T-helper 1 cell treated with Interleukin-12 subunit alpha and Interleukin-12 subunit beta and Interleukin-4 antibody, amounts not matched to agents 30 ng/mL and 1 ng/mL, for 36 hours (primary cell): ENCODE data around the gene CST5. TPM values are rescaled to one million over a fixed set of nuclear protein-coding genes. Genes with fewer than 3 reads are reported as not detected.
"Not testable (repeated sequence)": the region's sequence is repeated elsewhere in the genome, so short reads cannot be mapped to it uniquely, and the experiment has no call there.

Source experiments
- intact Hi-C: fragments of 100-400 bp; cut with micrococcal nuclease; formaldehyde crosslinking; loops from one replicate; pipeline ENCODE4 v1.15.1; 2024
- total RNA-seq: library from RNA; stranded (reverse); gene quantifications from 2 replicates; pipeline ENCODE4 v1.2.3, GENCODE V29; 2022

The CST5 gene
- total RNA-seq, 1 donor from 2014 or later, result not detected

DNA sequence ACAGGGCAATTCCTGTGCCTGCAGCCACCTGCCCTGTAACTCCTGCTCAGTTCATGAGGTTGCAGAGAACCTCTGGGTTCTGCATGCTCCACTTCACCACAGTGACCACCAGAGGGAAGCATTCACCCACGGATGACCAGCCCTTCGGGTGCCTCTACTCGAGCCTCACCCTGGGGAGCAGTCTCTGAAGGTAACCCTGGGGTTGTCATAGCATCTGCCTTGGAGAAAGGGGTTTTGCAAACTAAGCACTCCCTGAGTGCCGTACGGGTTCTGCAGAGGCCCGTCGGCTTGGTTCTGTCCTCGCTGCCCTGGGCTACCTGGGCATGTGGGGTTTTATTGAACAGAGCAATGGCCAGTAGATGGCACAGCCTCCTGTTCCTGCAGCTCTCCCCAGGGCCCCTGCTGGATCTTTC, 10.2 kb upstream of the CST5 start:
- intact Hi-C loops, result loop anchor here (1.0 to 5.0 kb wide), 4 partner anchors 108 to 1029 kb away; no protein-coding TSS in a partner anchor

DNA sequence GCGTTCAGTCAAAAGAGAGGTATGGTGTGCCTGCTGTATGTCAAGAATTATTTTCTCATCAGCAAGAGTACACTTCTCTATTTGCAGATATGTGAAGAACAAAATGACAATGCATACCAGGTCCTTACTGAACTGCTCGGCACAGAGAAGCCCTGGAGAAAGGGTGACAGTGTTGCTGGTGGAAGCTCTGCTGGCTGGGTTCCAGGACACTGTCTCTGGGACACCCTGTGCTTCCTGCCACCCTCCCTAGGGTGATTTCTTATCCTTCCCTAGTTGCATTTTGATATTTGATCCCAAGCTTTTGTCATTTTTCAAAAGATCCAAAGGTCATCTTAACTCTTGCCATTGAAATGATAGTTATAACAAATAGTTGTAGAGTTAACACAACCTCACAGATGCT, 8.3 kb upstream of the CST5 start:
- intact Hi-C loops, result loop anchor here (2.0 to 5.0 kb wide), 2 partner anchors 109 to 275 kb away; no protein-coding TSS in a partner anchor

DNA sequence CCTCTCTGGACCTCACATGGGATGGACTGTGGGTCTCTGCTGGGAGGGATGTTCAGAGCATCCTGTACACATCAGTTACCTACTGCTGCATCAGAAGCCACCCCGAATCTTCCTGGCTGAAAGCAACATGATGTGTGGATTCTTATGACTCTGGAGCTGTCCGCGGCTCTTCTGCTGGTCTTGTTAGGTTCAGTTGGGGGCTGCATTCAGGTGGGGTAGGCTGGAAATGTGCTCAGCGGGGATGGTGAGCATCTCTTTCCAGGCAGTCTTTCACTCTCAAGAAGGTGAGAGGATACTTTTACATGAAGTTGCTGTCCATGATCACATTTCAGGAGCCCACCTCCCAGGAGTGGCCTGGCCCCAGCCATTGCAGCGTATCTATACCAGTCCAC, 5.2 kb upstream of the CST5 start:
- intact Hi-C loops, result loop anchor here (5.0 kb wide), 1 partner anchor 113 kb away; no protein-coding TSS in a partner anchor

DNA sequence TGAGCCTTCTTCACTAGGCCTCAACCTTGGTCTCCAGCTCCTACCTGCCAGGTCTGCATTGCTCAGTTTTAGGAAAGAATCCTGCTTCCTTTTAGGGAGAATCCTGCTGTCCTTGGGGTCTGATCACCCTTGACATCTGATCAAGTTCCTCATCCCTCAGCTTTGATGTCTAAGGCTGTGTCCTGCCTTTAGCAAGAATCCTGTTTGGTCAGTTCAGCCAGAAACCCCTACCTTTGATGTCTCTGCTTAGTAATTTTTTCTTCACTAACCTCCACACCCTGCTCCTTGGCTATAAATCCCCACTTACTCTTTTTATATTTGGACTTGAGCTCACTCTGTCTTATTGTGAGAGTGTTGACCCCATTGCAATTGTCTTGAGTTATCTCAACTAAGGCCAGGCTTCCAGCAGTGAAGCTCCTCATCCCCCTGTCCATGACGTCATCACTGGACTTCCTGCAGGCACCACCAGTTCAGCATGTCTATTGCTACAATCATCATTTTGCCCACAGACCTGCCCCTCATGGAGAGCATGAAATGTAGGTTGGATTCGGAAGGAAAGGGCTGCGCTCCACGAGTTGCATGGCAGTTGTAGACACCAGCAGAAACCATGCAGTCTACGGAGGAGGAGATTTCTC, 4.7 kb upstream of the CST5 start:
- intact Hi-C loops, result no loop called here

DNA sequence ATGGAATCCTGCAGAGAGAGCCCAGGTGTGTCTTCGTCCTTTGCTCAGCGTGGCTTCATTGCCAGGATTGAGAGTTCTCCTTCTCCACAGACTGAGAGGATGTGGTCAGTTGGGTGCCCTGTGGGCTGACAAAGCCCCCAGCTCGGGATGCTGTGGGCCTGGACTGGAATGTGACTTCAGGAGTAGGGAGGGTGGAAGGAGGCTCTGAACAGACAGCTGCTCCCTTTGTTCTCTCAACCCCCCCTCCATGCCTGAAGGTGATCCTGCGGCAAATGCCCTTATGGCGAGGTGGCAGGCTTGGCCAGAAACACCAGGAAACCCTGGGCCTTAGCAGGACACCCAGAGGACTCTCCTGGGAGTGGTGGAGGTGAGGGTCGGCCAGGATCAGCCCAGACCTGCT, 1.8 kb upstream of the CST5 start:
- intact Hi-C loops, result no loop called here

DNA sequence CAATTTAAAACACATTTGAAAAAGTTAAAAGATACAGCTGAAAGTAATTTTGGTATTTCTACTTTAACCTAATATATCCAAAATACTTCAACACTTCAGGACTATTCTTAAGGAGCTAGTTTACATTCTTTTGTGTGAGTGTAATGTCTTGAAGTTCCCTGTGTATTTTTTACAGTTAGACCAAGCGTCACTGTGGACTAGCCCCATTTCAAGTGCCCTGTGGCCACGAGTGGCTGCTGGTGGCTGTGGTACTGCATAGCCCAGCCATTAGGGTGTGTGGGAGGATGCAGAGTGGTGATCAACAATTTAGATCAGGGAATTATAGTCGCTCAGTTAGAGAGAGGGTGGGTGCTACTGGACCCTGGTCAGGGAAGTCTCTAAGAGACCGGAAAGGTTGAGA, 869 bp upstream of the CST5 start:
- intact Hi-C loops, result no loop called here

DNA sequence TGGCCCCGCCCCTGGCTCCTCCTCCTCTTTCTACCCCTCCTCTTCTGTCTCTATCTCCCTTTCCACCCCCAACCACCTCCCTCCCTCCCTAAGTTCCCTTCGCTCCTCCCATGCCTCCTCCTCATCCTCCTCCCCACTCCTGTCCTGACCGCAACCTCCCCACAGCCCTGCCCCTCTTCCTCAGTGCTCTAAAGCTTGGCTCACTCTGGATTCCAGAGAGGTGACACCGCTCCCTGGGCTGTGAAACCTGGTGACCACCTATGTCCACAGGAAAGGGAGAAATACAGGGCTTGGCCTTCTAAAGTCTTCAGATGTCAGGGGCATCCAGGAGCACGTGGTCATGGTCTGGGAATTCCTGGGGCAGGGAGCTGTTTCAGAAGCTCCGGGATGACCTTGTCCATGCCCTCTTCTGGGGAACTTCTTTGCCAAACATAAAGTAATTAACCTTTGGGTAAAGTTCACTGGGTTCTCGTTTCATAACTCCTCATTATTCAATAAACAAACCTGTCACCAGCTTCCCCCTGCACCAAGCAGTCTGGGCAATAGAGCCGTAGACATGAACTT, 345 bp upstream of the CST5 start:
- intact Hi-C loops, result no loop called here

DNA sequence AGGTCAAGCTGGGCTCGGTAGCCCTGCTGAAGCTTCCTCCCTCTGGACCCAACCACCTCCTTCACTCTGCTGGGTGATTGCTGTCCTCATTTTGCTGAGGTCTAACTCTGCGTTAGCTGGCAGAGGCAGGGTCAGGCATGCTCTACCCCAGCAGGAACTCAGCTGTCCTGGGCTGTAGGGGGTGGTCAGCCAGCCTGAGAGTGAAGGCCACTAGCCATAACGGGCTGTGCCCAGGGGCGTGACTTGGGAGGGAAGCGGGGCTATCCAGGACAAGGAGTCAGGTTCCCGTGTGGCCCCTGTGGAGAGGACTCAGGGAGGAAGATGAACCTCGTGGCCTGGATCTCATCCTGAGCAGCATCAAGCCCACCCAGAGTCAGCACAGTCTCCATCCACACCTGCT, 761 bp downstream of the CST5 start:
- intact Hi-C loops, result no loop called here

DNA sequence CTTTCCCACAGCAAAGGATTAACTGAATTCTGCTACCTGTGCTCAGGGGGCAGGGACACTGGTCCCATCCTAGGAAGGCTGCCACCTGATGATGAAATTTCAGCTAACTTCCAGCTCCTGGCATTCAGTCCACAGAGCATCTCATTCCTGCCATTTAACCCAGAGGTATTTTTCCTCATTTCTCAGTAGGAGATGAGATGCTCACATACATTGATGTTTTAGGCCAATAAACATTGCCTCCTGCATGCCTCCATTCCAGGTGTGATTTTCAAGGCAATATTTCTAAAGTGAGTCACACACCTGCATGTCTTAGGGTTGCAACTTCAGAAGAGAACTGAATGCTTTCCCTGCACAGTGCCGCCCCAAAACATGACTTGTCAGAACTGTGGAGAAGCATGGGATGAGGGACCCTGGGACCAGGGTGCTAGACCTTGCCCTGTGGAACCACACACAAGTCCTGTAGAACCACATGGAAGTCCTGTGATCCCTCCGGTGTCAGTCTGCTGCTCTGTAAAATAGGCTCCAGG, 1.5 kb downstream of the CST5 start:
- intact Hi-C loops, result not testable (repeated sequence)

DNA sequence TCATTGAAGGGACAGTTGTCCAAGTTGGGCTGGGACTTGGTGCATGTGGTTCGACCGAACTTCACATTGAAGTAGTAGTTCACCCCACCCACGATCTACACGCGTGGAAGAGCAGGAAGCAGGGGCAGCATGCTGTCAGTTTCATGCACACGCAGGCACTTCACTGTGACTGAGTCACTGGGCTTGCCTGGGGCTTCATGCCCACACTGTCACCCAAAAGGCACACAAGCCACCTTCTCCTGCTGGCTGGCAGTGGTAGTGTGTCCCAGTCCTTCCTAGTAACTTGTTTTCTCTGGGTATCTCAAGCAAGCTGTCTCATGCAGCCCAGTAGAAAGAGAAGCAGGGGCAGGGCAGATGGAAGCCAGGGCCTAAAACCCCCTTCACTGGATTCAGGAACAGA, 2.0 kb downstream of the CST5 start:
- intact Hi-C loops, result no loop called here

DNA sequence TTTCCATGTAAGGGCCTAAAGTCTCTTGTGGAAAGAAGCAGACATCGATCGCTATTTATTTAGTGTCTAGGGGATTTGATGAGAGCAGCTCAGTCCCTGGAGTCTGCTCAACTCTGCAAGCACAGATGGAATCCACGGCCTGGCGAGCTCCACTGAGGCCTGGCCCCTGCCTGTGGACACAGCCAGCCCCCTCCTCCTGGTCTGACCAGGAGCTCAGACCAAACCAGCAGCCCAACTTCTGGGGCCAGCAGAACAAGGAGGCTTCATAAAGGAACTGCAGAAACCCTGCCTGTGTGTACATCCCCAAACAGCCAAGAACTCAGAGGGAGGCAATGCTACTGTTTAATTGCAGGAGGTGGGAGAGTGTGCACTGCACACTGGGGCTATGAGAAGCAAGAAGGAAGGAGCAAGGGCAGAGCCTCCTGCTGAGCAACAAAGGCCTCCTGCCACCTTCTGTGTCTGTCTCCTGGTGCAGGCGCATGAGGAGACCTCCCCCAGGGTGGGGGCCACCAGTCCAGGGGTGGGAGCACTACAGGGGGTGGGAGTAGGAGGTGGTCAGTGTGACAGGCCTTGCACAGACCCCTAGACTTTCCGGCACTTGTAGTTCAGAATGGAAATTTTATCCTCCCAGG, 3.8 kb downstream of the CST5 start:
- intact Hi-C loops, result no loop called here

DNA sequence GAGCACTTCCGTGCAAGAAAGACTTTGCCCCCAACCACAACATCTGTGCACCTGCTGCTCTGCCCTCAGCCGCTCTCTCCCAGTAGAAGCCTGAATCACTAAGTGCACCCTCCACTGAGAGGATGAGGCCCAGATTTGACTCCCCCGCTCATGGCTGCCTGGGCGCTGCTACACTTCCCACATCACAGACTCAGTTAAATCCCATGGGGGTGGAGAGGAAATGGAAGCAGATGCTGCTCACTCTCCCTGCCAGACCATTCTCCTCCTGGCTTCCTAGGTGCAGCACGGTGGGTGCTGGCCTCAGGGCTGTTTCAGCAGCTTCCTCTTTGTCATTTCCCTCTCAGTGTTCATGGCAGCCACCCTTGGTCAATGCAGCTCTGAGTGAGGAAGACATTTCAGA, 4.8 kb downstream of the CST5 start:
- intact Hi-C loops, result no loop called here

DNA sequence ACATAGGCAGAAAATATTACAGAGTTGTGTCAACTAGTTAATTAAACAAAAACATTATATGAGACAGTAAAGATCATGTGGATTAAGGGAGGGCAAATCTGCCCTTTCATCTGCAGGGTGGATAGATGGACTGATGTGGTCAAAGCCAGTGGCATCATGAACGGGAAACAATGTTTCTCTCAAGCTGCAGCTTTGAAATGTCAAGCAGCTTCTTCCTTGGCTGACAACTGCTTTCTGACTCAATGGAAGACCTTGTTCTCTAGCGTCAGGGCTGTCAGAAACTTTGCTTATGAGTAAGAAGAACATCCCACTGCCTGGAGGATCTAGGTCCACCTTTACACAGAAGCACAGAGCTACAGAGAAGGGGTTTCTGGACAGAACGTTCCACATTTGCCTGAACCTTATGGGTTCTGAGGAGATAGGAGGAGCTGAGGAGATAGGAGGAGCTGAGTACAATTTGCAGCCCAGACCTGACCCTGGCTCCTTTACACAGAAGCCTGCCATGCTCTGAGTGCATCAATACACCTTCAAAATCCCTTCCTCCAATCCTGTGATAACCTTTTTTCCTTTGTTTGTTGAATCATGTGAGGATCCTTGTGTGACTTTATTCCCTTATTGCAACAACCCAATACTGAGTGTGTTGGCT, 6.1 kb downstream of the CST5 start:
- intact Hi-C loops, result no loop called here

DNA sequence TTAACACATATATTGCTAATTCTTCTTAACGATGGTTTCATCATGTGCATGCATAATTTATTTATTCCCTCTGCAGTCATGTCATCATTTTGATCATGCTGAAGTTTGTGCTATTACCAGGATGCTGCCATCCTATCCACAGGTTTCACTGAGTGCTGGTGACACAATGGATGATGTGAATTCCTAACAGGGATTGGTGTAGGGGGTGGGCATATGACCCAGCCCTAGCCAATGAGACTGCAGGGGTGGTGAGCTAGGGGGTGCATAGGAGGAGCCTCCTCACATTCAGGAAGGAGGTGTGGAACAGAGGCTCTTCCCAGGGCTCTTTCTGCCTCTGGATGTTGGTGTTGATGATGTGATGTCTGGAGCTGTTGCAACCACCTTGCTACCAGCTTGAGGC, 7.5 kb downstream of the CST5 start:
- intact Hi-C loops, result no loop called here

DNA sequence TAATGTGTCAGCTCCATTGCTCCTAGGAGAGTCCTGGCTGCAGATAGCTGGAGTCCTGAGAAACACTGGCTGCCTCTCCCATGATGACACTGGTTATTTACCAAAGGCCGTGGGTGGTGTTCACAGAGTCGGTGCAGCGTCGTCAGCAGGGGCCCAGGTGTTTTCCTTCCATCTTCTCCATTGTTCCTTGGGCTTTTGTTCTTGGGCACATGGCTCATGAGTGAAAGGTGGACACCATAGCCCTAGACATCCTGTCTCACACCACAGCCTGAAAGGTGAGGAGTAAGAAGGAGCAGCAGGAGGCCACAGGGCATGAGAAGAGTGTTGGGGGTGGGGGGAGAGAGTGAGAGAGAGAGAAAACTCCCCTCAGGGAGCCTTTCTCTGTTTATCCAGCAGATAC, 9.1 kb downstream of the CST5 start:
- intact Hi-C loops, result no loop called here

DNA sequence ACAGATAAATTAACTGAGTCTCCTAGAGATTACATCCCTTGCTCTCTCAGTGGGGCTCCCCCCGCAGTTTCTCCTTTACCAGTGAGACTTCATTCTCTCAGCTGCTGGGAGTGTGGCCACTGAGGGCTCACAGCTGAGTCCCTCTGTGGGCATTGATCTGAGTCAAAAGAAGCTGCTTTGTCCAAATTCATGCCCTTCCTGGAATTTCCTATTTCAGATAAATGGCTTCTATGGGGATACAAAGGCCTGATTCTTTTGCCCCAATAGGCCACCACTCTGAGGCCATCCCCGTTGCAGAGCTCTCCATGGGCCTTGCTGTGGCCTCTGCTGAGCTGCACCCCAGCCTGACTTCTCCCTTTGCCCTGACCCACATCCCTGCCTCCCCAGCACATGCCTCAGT, 10.0 kb downstream of the CST5 start:
- intact Hi-C loops, result no loop called here

DNA sequence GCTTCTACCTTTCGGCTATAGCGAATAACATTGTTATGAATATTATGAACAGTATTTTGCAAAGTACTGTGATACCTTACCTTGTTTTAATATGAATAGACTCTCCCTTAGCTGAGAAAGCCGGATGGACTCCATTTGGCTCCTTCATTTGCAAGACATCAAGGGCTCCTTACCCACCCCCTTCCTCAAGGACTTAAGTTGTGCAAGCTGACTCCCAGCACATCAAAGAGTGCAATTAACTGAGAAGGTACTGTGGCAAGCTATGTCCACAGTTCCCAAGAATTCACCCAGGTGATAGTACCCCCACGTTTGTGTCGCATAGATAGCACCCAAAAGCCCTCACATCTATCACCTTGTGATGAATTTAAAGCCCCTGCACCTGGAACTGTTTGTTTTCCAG, 11.2 kb downstream of the CST5 start:
- intact Hi-C loops, result no loop called here

DNA sequence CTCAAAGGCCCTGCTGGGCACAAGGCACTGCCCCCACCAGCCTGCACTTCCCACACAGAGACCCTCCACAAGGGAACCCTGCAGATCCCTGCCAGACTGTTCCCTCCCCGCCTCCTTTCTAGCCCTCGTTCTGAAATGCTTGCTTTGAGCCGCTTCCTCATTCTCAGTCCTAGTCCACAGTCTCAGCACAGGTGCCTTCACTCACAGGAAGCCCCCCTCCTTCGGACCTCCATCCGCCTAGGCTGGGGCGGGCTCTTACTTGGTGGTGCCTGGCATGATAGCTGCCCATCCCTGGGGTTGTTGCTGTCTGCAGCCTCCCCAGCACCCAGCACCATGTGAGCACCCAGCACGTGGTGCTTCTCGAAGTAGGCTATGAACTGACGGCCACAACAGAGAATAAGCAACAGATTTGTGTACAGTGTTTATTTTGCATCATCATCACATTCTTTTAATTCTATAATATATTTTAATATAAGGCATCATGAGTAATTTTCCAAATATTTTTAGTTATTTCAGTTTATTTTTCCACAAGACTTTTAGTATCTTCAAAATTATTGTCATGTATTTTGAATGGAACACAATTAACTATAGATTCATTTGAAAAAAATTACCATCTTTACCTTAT, 12.3 kb downstream of the CST5 start:
- intact Hi-C loops, result no loop called here

DNA sequence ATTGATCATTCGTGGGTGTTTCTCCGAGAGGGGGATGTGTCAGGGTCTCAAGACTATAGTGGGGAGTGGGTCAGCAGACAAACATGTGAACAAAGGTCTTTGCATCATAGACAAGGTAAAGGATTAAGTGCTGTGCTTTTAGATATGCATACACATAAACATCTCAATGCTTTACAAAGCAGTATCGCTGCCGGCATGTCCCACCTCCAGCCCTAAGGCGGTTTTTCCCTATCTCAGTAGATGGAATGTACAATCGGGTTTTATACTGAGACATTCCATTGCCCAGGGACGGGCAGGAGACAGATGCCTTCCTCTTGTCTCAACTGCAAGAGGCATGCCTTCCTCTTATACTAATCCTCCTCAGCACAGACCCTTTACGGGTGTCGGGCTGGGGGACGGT, 18.8 kb downstream of the CST5 start:
- intact Hi-C loops, result not testable (repeated sequence)

DNA sequence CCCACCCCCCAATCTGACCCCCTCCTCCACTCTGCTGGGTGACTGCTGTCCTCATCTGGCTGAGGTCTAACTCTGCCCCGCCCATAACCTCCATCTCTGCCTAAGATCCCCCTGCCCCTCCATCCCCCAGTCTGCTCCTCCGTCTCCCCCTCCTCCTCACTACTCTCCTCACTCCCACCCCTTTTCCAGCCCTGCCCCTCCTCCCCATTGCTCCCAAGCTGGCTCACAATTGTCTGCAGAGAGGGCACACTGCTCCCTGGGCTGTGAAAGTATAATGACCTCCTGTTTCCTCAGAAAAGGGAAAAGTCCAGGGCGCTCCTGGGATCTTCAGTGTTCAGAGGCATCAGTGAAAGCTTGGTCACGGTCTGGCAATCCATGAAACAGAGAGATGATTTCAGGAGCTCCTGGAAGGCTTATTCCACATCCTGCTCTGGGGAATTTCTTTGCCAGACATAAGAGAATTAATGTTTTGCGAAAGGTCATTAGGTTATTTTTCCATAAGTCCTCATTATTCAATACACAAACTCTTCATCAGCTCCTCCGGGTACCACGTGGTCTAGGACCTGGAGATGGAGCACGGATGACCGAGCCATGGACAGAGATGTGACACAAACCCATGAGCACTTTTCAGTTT, 21.5 kb downstream of the CST5 start:
- intact Hi-C loops, result no loop called here

DNA sequence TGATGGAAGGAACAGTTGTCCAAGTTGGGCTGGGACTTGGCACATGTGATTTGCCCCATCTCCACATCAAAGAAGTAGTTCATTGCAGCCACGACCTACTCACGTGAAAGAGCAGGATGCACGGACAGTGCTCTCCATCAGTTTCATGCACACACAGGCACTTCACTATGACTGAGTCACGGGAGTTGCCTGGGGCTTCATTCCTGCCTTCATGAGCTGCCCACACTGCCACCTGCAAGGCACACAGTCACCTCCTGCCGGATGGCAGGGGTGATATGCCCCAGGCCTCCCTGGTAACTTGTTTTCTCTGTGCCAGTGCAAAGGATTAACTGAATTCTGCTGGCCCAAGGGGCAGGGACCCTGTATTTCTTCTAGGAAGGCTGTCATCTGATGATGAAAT, 22.8 kb downstream of the CST5 start:
- intact Hi-C loops, result no loop called here
